KMS-11 (cell line): Measurements from ENCODE around the gene ZNF879.

Experiments used
- H2AFZ ChIP-seq: fragments of 200-600 bp; sonication (generic); 2 replicates; pipeline ENCODE4 v1.6.1; 2016; ENCODE audit warnings: antibody characterized with exemption, mixed run types, low read depth
- H3K27ac ChIP-seq: fragments of 200-600 bp; sonication (generic); 2 replicates; pipeline ENCODE4 v1.6.1; 2016; ENCODE audit warnings: mild to moderate bottlenecking, mixed run types
- H3K27me3 ChIP-seq: fragments of 200-600 bp; sonication (generic); 2 replicates; pipeline ENCODE4 v1.6.1; 2017; ENCODE audit warnings: mild to moderate bottlenecking, low read depth, mixed run types, moderate library complexity; ENCODE audit not compliant: insufficient read depth
- H3K36me3 ChIP-seq: fragments of 200-600 bp; sonication (generic); 2 replicates; pipeline ENCODE4 v1.6.1; 2017; ENCODE audit warnings: mild to moderate bottlenecking, mixed run types; ENCODE audit not compliant: insufficient read depth
- H3K4me1 ChIP-seq: fragments of 200-600 bp; sonication (generic); 2 replicates; pipeline ENCODE4 v1.6.1; 2016; ENCODE audit warnings: mild to moderate bottlenecking, low read depth, mixed run types; ENCODE audit not compliant: poor library complexity, severe bottlenecking
- H3K4me2 ChIP-seq: fragments of 200-600 bp; sonication (generic); 2 replicates; pipeline ENCODE4 v1.7.0; 2016; ENCODE audit warnings: mild to moderate bottlenecking, mixed run types
- H3K4me3 ChIP-seq: fragments of 200-600 bp; sonication (generic); IDR thresholded peaks from 2 replicates; pipeline ENCODE4 v1.6.1; 2017; ENCODE audit warnings: low read depth, low read length, mixed read lengths; ENCODE audit not compliant: insufficient read depth
- H3K79me2 ChIP-seq: fragments of 200-600 bp; sonication (generic); 2 replicates; pipeline ENCODE4 v1.6.1; 2016; ENCODE audit warnings: low read depth, mixed run types; ENCODE audit not compliant: insufficient read depth
- H3K9ac ChIP-seq: fragments of 200-600 bp; sonication (generic); 2 replicates; pipeline ENCODE4 v1.6.1; 2016; ENCODE audit warnings: mild to moderate bottlenecking, mixed run types
- H4K20me1 ChIP-seq: fragments of 200-600 bp; sonication (generic); 2 replicates; pipeline ENCODE4 v1.6.1; 2016; ENCODE audit warnings: mild to moderate bottlenecking, mixed run types; ENCODE audit not compliant: insufficient read depth
- CTCF ChIP-seq: fragments of 200-600 bp; sonication (generic); conservative IDR thresholded peaks from 2 replicates; pipeline ENCODE4 v1.6.1; 2017; ENCODE audit warnings: low read depth, mild to moderate bottlenecking, antibody characterized with exemption, low read length, moderate library complexity, mixed read lengths

ZNF879 gene

GRCh38 chr5:178997191-178997590 lies 26.4 kb upstream of the ZNF879 start:
- Histone ChIP-seq H4K20me1 (no peaks in the 10 kb centered on the region), H3K9ac (no peak overlapping the region), H3K4me1 (no peaks in the 10 kb centered on the region), H3K4me3 (no peak overlapping the region), H3K79me2 (no peaks in the 10 kb centered on the region), H3K27ac (no peak overlapping the region), H3K4me2 (no peak overlapping the region), H2AFZ (no peak overlapping the region), H3K36me3 (no peaks in the 10 kb centered on the region), H3K27me3 (no peaks in the 10 kb centered on the region)
- TF ChIP-seq CTCF: no peak

GRCh38 chr5:178998441-178998840 lies 25.2 kb upstream of the ZNF879 start:
- H3K27ac ChIP-seq: no peak overlapping the region
- no peaks in the 10 kb centered on the region for H3K36me3 ChIP-seq
- no peaks in the 10 kb centered on the region for H3K79me2 ChIP-seq
- H3K27me3 ChIP-seq: no peaks in the 10 kb centered on the region
- H4K20me1 ChIP-seq: no peaks in the 10 kb centered on the region
- TF ChIP-seq CTCF: no peak
- no peak overlapping the region for H3K4me2 ChIP-seq
- no peak overlapping the region for H3K9ac ChIP-seq
- no peaks in the 10 kb centered on the region for H3K4me1 ChIP-seq
- no peak overlapping the region for H3K4me3 ChIP-seq
- no peak overlapping the region for H2AFZ ChIP-seq

GRCh38 chr5:179006564-179006963 lies 17.0 kb upstream of the ZNF879 start:
- no peak for TF ChIP-seq CTCF
- H3K4me1 ChIP-seq: no peaks in the 10 kb centered on the region
- no peak overlapping the region for H2AFZ ChIP-seq
- no peaks in the 10 kb centered on the region for H3K27me3 ChIP-seq
- H4K20me1 ChIP-seq: no peaks in the 10 kb centered on the region
- H3K79me2 ChIP-seq: no peaks in the 10 kb centered on the region
- H3K9ac ChIP-seq: no peak overlapping the region
- no peaks in the 10 kb centered on the region for H3K36me3 ChIP-seq
- no peak overlapping the region for H3K27ac ChIP-seq
- H3K4me3 ChIP-seq: no peak overlapping the region
- H3K4me2 ChIP-seq: no peak overlapping the region

- H4K20me1 ChIP-seq: no peaks in the 10 kb centered on the region
- H3K79me2 ChIP-seq: no peaks in the 10 kb centered on the region
- no peak overlapping the region for H3K9ac ChIP-seq
- no peak overlapping the region for H2AFZ ChIP-seq
- no peaks in the 10 kb centered on the region for H3K27me3 ChIP-seq
- no peak for TF ChIP-seq CTCF
- no peak overlapping the region for H3K4me3 ChIP-seq
- H3K4me1 ChIP-seq: no peaks in the 10 kb centered on the region
- no peaks in the 10 kb centered on the region for H3K36me3 ChIP-seq
- no peak overlapping the region for H3K27ac ChIP-seq
- H3K4me2 ChIP-seq: no peak overlapping the region
These were observed 14.9 kb upstream of the ZNF879 start for GRCh38 chr5:179008667-179009066.
